ENCODE data around the gene KYAT1. TPM values are rescaled to one million over a fixed set of nuclear protein-coding genes. Genes with fewer than 3 reads are reported as not detected.

Gene KYAT1
- total RNA-seq, 1 experiment from 2014 or later, result 34.1 TPM

DNA sequence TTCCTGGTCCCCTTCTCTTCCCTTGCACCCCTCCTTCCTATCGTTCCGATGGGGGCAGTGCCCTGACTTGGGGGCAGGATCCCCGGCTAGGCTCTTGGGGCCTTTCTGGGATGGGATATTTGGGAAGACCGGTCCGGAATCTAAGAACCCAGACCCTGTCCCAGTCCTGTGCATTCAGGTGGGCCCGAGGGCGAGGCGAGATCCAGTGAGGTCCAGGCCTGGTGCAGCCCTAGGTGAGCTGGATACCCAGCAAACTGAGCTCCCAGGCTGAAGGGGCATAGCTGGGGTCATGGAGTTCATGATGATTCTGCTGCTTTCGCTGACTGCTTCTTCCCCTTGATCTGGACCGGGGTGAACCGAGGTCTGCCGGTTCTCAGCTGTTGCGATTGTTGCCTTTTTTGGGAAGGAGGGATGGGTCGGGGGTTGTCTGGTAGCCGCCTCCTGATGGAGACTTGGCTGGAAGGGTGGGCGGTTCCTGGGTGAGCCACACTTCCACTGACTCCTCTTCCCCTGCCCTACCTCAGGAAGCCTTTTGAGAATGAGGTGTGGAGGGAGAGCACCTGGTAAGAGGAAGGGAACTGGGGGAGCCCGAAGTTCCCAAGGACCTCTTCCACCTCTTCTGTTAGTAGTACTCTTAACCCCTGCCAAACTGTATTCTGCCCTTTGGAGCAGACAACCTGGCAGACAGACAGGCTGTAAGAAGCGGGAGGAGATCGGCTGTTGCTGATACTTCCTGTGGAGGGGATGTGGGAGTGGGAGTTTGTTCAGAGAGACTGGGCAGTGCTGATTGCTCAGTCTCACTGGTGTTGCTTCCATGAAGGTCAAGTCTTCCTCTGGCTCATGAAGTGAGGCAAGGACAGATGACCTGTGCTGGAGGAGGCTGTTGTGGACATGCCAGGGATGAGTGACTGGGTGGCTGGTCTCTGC, 1.2 kb upstream of the KYAT1 start (continued):
- TF ChIP-seq ZNF219 (CRISPR knock-in tag; IDR thresholded peaks at IDR 0.05; ENCODE audit: borderline replicate concordance), result no peak
- TF ChIP-seq, protein P1, sequence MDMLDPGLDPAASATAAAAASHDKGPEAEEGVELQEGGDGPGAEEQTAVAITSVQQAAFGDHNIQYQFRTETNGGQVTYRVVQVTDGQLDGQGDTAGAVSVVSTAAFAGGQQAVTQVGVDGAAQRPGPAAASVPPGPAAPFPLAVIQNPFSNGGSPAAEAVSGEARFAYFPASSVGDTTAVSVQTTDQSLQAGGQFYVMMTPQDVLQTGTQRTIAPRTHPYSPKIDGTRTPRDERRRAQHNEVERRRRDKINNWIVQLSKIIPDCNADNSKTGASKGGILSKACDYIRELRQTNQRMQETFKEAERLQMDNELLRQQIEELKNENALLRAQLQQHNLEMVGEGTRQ (CRISPR knock-in tag; IDR thresholded peaks at IDR 0.05), result no peak
- TF ChIP-seq NFE2L1 (CRISPR knock-in tag; IDR thresholded peaks at IDR 0.05), result no peak
- TF ChIP-seq MXD4 (CRISPR knock-in tag; IDR thresholded peaks at IDR 0.05; ENCODE audit: borderline replicate concordance), result no peak
- TF ChIP-seq SP1 (CRISPR knock-in tag; conservative IDR thresholded peaks at IDR 0.05), result no peak
- no peak for TF ChIP-seq GTF2I (CRISPR knock-in tag; conservative IDR thresholded peaks at IDR 0.05)
- TF ChIP-seq ZNF263 (CRISPR knock-in tag; IDR thresholded peaks at IDR 0.05; ENCODE audit: low read depth), result no peak
- TF ChIP-seq, protein P2, sequence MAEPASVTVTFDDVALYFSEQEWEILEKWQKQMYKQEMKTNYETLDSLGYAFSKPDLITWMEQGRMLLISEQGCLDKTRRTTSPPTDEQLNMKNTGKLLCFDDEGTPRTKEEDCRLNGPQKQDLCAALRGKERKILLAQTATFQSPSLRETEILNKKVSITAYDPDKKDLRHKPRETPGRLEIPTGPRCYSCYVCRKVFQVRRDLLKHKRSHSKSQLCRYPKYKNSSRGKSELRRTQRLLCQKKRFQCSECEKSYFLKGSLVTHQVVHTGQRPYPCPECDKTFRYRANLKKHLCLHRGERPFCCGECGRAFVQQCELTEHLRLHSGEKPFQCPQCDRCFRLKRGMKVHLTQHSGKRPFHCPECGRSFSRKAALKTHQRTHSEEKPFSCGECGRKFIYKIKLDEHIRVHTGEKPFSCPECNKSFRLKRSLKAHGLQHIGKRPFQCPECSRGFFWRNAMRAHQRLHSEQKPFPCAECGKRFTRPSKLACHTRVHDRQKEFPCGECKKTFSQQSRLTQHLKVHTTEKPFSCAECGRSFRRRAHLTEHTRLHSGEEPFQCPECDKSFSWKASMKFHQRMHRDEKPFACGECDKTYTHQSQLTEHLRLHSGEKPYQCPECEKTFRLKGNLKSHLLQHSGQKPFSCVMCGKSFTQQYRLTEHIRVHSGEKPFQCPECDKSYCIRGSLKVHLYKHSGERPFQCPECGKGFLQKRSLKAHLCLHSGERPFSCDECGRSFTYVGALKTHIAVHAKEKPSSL (CRISPR knock-in tag; conservative IDR thresholded peaks at IDR 0.05), result no peak
- no peak for TF ChIP-seq TP53 (CRISPR knock-in tag; IDR thresholded peaks at IDR 0.05)
- TF ChIP-seq ATF1 (CRISPR knock-in tag; IDR thresholded peaks at IDR 0.05), result no peak
- no peak for TF ChIP-seq ZNF232 (CRISPR knock-in tag; IDR thresholded peaks at IDR 0.05)
- TF ChIP-seq NFATC4 (CRISPR knock-in tag; IDR thresholded peaks at IDR 0.05), result no peak
- TF ChIP-seq, protein P3, sequence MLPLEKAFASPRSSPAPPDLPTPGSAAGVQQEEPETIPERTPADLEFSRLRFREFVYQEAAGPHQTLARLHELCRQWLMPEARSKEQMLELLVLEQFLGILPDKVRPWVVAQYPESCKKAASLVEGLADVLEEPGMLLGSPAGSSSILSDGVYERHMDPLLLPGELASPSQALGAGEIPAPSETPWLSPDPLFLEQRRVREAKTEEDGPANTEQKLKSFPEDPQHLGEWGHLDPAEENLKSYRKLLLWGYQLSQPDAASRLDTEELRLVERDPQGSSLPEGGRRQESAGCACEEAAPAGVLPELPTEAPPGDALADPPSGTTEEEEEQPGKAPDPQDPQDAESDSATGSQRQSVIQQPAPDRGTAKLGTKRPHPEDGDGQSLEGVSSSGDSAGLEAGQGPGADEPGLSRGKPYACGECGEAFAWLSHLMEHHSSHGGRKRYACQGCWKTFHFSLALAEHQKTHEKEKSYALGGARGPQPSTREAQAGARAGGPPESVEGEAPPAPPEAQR (CRISPR knock-in tag; IDR thresholded peaks at IDR 0.05), result no peak
- TF ChIP-seq, protein P4, sequence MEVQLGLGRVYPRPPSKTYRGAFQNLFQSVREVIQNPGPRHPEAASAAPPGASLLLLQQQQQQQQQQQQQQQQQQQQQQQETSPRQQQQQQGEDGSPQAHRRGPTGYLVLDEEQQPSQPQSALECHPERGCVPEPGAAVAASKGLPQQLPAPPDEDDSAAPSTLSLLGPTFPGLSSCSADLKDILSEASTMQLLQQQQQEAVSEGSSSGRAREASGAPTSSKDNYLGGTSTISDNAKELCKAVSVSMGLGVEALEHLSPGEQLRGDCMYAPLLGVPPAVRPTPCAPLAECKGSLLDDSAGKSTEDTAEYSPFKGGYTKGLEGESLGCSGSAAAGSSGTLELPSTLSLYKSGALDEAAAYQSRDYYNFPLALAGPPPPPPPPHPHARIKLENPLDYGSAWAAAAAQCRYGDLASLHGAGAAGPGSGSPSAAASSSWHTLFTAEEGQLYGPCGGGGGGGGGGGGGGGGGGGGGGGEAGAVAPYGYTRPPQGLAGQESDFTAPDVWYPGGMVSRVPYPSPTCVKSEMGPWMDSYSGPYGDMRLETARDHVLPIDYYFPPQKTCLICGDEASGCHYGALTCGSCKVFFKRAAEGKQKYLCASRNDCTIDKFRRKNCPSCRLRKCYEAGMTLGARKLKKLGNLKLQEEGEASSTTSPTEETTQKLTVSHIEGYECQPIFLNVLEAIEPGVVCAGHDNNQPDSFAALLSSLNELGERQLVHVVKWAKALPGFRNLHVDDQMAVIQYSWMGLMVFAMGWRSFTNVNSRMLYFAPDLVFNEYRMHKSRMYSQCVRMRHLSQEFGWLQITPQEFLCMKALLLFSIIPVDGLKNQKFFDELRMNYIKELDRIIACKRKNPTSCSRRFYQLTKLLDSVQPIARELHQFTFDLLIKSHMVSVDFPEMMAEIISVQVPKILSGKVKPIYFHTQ (CRISPR knock-in tag; IDR thresholded peaks at IDR 0.05), result no peak
- no peak for TF ChIP-seq RELA (CRISPR knock-in tag; IDR thresholded peaks at IDR 0.05; ENCODE audit: borderline replicate concordance)
- no peak for TF ChIP-seq NFYB (CRISPR knock-in tag; conservative IDR thresholded peaks at IDR 0.05; ENCODE audit: low read depth)
- no peak for TF ChIP-seq ZNF317 (CRISPR knock-in tag; IDR thresholded peaks at IDR 0.05; ENCODE audit: borderline replicate concordance, low read depth)
- TF ChIP-seq JAZF1 (CRISPR knock-in tag; IDR thresholded peaks at IDR 0.05), result no peak
- TF ChIP-seq, protein P5, sequence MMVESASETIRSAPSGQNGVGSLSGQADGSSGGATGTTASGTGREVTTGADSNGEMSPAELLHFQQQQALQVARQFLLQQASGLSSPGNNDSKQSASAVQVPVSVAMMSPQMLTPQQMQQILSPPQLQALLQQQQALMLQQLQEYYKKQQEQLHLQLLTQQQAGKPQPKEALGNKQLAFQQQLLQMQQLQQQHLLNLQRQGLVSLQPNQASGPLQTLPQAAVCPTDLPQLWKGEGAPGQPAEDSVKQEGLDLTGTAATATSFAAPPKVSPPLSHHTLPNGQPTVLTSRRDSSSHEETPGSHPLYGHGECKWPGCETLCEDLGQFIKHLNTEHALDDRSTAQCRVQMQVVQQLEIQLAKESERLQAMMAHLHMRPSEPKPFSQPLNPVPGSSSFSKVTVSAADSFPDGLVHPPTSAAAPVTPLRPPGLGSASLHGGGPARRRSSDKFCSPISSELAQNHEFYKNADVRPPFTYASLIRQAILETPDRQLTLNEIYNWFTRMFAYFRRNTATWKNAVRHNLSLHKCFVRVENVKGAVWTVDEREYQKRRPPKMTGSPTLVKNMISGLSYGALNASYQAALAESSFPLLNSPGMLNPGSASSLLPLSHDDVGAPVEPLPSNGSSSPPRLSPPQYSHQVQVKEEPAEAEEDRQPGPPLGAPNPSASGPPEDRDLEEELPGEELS (CRISPR knock-in tag; IDR thresholded peaks at IDR 0.05), result peak; percentile 55; the same call in 1 of the 2 replicates
- TF ChIP-seq, protein P6, sequence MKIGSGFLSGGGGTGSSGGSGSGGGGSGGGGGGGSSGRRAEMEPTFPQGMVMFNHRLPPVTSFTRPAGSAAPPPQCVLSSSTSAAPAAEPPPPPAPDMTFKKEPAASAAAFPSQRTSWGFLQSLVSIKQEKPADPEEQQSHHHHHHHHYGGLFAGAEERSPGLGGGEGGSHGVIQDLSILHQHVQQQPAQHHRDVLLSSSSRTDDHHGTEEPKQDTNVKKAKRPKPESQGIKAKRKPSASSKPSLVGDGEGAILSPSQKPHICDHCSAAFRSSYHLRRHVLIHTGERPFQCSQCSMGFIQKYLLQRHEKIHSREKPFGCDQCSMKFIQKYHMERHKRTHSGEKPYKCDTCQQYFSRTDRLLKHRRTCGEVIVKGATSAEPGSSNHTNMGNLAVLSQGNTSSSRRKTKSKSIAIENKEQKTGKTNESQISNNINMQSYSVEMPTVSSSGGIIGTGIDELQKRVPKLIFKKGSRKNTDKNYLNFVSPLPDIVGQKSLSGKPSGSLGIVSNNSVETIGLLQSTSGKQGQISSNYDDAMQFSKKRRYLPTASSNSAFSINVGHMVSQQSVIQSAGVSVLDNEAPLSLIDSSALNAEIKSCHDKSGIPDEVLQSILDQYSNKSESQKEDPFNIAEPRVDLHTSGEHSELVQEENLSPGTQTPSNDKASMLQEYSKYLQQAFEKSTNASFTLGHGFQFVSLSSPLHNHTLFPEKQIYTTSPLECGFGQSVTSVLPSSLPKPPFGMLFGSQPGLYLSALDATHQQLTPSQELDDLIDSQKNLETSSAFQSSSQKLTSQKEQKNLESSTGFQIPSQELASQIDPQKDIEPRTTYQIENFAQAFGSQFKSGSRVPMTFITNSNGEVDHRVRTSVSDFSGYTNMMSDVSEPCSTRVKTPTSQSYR (CRISPR knock-in tag; IDR thresholded peaks at IDR 0.05), result no peak
- TF ChIP-seq, protein P7, sequence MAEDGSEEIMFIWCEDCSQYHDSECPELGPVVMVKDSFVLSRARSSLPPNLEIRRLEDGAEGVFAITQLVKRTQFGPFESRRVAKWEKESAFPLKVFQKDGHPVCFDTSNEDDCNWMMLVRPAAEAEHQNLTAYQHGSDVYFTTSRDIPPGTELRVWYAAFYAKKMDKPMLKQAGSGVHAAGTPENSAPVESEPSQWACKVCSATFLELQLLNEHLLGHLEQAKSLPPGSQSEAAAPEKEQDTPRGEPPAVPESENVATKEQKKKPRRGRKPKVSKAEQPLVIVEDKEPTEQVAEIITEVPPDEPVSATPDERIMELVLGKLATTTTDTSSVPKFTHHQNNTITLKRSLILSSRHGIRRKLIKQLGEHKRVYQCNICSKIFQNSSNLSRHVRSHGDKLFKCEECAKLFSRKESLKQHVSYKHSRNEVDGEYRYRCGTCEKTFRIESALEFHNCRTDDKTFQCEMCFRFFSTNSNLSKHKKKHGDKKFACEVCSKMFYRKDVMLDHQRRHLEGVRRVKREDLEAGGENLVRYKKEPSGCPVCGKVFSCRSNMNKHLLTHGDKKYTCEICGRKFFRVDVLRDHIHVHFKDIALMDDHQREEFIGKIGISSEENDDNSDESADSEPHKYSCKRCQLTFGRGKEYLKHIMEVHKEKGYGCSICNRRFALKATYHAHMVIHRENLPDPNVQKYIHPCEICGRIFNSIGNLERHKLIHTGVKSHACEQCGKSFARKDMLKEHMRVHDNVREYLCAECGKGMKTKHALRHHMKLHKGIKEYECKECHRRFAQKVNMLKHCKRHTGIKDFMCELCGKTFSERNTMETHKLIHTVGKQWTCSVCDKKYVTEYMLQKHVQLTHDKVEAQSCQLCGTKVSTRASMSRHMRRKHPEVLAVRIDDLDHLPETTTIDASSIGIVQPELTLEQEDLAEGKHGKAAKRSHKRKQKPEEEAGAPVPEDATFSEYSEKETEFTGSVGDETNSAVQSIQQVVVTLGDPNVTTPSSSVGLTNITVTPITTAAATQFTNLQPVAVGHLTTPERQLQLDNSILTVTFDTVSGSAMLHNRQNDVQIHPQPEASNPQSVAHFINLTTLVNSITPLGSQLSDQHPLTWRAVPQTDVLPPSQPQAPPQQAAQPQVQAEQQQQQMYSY (CRISPR knock-in tag; IDR thresholded peaks at IDR 0.05), result peak; percentile 49; the same call in 1 of the 2 replicates
- TF ChIP-seq SOX15 (CRISPR knock-in tag; IDR thresholded peaks at IDR 0.05), result no peak
